HG03103 (cell line): Measurements from ENCODE around the gene ZNF552.
A peak's percentile ranks its signal among the peaks of the same experiment; 100 is the strongest.
"Not testable (repeated sequence)": the region's sequence is repeated elsewhere in the genome, so short reads cannot be mapped to it uniquely, and the experiment has no call there.

Experiments
- ATAC-seq: cut with Tn5 transposase; IDR thresholded peaks from one replicate; pipeline ENCODE4 v1.9.1; 2021; ENCODE audit warnings: low read depth; ENCODE audit not compliant: unreplicated experiment

ZNF552 gene

DNA sequence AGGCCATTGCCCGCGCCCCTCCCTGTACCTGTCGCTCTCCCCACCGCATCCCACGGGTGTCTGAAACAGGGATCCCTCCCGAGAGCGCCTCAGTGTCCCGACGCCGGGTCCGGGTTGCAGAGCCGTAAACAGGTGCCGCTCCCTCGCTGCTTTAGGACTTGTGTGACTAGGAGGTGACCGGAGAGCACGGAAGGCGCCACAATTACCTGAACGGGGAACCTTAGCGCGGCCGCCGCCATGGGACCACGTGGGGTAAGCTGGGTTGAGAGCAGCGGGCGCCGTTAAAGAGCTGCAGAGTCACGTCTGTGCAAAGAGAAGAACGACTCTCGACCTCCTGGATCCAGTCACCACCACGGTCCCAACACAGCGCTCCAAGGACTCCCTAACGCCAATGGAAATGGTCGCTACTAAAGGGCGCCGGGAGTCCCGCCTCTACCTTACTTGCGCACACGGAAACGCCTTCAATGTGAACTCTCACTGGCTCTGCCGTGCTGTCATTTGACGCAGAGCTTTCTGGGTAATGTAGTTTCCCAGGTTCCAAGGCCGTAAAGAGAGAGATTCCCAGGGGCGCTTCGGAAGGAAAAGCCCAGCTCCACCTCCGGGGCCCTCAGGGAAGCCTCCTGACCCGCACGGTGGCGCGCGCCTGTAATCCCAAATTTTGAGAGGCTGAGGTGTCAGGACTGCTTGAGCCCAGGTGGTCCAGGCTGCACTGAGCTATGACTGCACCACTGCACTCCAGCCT lies at the start of gene ZNF552:
ZNF552 (minus strand) TSS at position 409 of the 742 bp plus-strand sequence; CDS start at position 239, 170 bp downstream.
- peak; percentile 75 for ATAC-seq

GRCh38 chr19:57862351-57862750 lies 47.6 kb upstream of the ZNF552 start:
- ATAC-seq, result not testable (repeated sequence)

- ATAC-seq, result not testable (repeated sequence)
These were observed 39.4 kb upstream of the ZNF552 start for GRCh38 chr19:57854117-57854516.

GRCh38 chr19:57851812-57852603 lies 37.3 kb upstream of the ZNF552 start:
- ATAC-seq, result not testable (repeated sequence)

- ATAC-seq, result no peak
These were observed 35.9 kb upstream of the ZNF552 start for GRCh38 chr19:57850553-57851017.

DNA sequence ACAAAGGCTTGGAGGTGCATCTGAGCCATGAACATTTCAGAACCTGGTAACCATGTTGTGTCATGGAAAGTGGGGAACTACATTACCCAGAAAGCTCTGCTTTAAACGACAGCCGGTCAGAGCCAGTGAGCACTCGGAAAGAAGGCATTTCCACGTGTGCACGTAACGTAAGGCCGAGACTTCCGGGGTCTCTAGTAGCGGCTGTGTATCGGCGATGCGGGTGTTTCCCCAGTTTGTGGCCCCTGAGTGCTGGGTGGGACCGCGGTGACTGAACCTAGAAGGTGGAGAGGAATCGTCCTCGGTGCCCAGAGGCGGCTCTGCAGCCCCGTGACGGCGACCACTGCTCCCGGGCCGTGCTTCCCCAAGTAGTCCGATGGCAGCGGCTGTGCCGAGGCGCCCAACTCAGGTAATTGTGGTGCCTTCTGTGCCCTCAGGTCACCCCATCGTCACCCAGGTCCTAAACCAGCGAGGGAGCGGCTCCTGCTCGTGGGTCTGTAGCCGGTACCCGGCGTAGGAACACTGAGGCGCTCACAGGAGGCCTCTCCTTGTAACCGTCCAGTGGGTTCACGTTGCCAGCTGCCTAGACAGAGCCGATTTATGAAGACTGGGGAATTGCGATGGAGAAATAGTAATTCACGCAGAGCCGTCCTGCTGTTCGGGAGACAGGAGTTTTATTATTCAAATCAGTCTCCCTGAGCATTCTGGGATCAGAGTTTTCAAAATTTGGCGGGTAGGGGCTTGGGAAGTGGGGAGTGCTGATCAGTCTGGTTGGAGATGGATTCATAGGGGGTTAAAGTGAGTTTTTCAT lies 35.2 kb upstream of the ZNF552 start, which contains the start of gene ZNF587:
ZNF587 (plus strand) TSS at position 194 of the 808 bp plus-strand sequence; CDS start at position 374, 180 bp downstream.
- peak; percentile 92 for ATAC-seq

DNA sequence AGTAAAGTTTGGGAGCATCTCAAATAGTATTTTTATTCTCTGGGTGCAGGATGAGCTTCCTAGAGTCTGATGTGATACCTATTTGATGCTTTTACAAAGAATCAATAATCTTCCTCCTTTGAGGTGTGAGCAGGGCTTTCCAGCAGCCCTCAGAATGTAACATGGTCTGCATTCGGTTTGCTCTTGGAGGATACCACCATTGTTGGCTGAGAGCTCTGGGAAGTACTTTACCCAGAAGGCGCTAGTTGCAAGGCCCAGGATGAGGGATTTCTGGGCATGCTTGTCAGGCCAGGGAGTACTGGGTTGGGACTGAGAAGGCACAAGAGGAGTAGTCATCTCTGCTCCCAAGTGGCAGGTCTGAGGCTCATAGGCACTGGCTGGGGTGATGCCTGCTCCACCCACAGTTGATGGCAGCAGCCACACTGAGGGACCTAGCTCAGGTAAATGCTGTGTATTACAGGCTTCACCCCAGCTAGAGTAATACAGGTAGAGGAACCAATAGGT lies 34.5 kb upstream of the ZNF552 start:
- ATAC-seq, result peak; percentile 18

DNA sequence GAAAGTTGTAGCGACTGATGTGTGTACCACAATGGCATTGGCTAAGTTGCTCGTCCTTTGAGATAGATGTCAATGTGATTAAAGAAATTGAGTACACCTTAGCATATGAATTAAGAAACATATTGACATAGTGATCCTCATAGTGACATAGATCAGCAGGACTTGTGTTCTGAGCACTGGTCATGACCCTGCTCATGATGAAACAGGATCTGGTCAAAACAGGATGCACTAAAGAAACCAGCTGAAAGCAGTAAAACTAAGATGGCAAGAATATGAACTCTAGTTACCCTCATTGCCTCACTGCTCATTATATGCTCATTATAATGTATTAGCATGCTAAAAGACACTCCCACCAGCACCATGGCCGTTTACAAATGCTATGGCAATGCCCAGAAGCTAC lies 32.5 kb upstream of the ZNF552 start:
- not testable (repeated sequence) for ATAC-seq

- ATAC-seq, result no peak
These were observed 26.5 kb upstream of the ZNF552 start for GRCh38 chr19:57841122-57841763.

- not testable (repeated sequence) for ATAC-seq
These were observed 24.0 kb upstream of the ZNF552 start for GRCh38 chr19:57838622-57839191.

DNA sequence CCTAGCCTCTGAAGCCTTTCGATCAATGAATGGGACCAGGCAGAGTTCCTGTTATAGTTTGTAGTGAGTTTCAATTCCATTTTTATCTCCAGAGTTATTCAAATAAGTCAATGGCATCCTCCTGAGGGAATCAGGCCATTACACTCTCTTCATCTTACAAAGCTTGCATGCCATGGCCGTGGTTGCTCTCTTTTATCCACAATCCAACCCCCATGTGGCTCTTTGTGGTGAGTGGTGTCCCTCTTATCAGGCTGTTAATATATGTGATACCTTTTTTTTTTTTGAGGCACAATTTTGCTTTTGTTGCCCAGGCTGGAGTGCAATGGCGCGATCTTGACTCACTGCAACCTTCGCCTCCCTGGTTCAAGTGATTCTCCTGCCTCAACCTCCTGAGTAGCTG lies 22.3 kb upstream of the ZNF552 start:
- not testable (repeated sequence) for ATAC-seq

DNA sequence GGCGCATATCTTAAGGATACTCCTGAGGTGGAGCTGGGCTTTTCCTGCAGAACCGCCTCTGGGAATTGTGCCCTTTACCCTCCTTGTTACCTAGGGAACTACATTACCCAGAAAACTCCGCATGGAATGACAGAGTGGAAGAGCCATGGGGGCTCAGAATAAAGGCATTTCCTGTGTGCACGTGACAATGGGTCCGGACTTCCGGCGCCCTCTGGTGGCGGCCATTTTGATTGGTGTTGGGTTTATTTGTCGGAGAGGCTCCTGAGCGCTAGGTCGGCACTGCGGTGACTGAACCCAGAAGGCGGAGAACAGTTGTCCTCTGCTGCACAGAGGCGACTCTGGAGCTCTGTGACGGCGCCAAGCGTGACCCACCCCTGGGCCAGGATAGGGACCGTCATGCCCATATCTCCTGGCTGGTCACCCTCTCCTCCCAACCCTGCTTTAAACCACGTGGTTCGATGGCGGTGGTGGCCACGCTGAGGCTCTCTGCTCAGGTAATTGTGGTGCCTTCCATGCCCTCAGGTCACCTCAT lies 15.4 kb upstream of the ZNF552 start, which contains the start of gene ZNF587B:
ZNF587B (plus strand) TSS at position 229 of the 532 bp plus-strand sequence; CDS start at position 459, 230 bp downstream.
- ATAC-seq, result no peak

DNA sequence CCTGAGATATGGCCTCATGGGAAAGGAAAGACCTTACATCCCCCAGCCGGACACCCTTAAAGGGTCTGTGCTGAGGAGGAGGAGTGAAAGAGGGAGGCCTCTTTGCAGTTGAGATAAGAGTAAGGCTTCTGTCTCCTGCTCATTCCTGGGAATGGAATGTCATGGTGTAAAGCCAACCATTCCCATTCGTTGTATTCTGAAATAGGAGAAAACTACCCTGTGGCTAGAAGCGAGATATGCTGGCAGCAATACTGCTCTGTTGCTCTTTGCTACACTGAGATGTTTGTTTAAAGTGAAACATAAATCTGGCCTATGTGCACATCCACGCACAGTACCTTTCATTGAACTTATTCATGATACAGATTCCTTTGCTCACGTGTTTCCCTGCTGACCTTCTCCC lies 14.6 kb upstream of the ZNF552 start:
- ATAC-seq, result no peak

- no peak for ATAC-seq
These were observed 10.8 kb upstream of the ZNF552 start for GRCh38 chr19:57825511-57825910.

GRCh38 chr19:57823608-57824007 lies 8.9 kb upstream of the ZNF552 start:
- not testable (repeated sequence) for ATAC-seq

DNA sequence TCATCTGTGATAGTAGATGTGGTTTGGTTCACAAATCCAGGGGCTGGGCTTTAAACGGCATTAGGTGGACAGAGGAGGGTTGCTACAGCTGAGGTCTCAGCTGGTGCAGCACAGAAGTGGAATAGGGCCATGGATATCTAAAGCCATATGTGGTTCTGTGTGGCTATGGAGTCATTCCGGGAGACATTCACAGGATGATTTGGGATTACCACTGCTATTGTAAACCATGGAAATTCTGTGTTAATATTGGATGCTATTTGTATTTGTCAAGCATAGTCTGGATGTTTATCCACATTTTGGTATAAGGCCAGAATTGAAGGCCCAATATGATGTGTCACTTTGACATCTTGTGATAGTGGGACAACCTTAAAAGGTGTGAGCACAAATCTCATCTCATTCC lies 8.4 kb upstream of the ZNF552 start:
- ATAC-seq, result not testable (repeated sequence)

- not testable (repeated sequence) for ATAC-seq
These were observed 6.8 kb upstream of the ZNF552 start for GRCh38 chr19:57821501-57821900.

DNA sequence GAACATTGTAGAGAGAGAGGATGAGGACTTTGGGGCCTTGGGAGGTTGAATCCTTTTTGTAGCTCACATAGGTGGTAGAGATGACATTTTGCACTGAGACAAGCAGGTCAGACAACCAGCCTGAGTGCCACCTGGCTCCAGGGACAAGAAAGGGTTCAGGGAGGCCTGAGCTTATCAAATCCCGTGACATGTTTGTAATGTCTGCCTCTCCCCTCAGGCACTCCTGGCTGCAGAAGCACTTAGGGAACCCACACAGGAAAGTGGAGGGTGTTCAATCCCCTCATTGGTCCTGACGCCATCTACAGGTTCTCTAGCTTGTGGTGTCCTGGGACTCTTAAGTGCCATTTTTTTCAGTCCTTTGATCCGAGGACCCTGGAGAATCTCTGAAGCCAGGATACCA lies 6.4 kb upstream of the ZNF552 start:
- not testable (repeated sequence) for ATAC-seq

DNA sequence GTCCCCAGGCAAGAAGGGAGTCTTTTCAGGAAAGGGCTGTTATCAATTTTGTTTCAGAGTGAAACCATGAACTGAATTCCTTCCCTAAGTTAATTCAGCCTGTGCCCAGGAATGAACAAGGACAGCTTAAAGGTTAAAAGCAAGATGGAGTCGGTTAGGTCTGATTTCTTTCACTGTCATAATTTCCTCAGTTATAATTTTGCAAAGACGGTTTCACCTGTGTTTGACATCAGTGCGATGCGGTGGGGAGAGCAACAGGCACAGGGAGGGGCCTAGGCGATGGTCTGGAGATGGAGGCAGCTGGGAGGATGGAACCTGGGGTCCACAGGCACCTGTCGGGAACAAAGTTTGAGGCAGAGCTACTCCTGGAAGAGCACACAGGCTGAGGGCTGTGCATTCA lies 5.9 kb upstream of the ZNF552 start:
- no peak for ATAC-seq
